Measurements from ENCODE around the gene MBP.

MBP gene

DNA sequence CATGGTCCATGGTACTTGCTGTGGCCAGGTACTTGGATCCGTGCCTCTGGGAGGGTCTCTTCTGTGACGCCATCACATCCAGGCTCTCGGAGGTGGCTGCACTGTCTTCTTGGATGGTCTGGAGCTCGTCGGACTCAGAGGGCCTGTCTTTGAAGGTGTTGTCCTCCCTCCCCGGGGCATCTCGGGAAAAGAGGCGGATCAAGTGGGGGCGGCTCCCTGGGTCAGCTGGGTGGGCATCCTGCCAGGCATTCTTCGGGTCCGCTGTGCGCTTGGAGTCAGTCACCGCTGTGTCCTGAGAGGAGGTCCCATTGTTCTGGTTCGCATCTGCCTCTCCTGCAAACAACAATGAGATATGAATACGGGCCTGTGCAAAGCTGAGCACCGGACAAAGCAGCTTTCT is 115.6 kb downstream of the MBP start:
- H3K4me3 ChIP-seq (ENCODE audit: low read length): no peak overlapping the region
- H3K27ac ChIP-seq (ENCODE audit: low read length): no peak overlapping the region
- H3K9me3 ChIP-seq (ENCODE audit: control insufficient read depth, low read depth, low read length): no peaks in the 10 kb centered on the region
- H3K9ac ChIP-seq (ENCODE audit: low read length): no peak overlapping the region
- no peaks in the 10 kb centered on the region for H3K4me1 ChIP-seq (ENCODE audit: control insufficient read depth, low read depth, low read length)
- H3K27me3 ChIP-seq (ENCODE audit: control insufficient read depth, insufficient read depth, low read length): no peaks in the 10 kb centered on the region
- H3K36me3 ChIP-seq (ENCODE audit: control insufficient read depth, low read depth, low read length): no peaks in the 10 kb centered on the region

DNA sequence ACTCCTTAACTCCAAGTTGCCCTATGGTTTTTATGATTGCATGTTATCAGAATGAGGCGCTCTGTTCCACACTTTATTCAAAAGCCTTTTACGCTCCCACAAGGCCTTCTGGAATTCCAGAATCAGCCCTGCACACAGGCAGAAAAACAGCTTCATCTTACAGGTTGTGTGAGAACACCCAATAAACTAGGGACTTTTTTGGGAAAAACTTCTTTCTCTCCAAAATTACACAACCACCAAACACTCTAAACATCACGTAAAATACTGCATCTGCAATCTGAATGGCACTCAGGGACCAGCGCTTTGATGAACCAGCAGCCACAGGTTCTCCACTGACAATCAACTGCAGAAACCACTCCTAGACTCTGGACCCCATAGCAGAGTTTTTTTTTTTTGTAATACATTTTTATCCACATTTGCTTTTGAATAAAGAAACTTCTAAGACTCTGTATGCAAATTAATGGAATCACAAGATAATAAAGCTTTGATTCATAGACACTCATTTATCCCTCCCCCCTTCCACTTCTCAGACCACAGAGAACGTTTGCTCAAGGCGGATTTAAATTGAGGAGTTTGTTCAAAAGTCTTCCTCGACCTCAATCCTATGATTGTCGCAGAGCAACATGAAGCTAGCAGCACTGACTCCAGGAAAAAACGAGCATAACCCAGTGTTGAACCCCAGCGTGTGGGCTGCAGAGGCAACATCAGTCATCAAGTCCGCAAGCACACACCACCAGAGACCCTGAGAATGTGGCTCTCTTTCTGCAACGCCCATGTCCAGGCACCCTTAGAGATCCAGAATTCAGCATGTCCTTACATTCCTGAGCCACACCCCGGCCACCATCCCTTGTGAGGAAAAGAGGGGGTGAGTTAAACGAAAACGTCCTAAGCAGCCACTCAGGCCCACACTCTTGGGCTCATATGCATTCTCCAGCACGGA is 116.5 kb downstream of the MBP start:
- Histone ChIP-seq H3K27ac (ENCODE audit: low read length) (no peak overlapping the region), H3K9ac (ENCODE audit: low read length) (no peak overlapping the region), H3K4me1 (ENCODE audit: control insufficient read depth, low read depth, low read length) (no peaks in the 10 kb centered on the region), H3K27me3 (ENCODE audit: control insufficient read depth, insufficient read depth, low read length) (no peaks in the 10 kb centered on the region), H3K4me3 (ENCODE audit: low read length) (no peak overlapping the region), H3K36me3 (ENCODE audit: control insufficient read depth, low read depth, low read length) (no peaks in the 10 kb centered on the region), H3K9me3 (ENCODE audit: control insufficient read depth, low read depth, low read length) (no peaks in the 10 kb centered on the region)

DNA sequence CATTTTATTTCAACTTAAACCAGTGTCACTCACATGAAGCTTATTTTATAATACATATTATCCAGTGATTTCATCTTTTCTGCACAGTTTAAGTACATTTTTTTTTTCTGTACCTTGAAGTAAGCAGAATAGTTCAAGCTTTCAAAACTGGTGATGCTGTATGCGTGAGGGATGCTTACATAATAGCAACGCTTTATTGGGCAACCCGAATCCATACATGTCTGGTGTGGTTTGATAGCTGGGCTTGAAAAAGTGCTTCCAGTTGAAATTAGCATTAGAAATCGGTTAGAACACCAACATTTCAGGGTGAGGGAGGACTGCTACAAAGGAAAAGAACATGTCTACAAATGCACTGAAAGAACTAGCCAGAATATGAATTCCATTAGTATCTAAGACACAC is 117.4 kb downstream of the MBP start:
- Histone ChIP-seq H3K9me3 (ENCODE audit: control insufficient read depth, low read depth, low read length) (no peaks in the 10 kb centered on the region), H3K4me3 (ENCODE audit: low read length) (no peak overlapping the region), H3K27me3 (ENCODE audit: control insufficient read depth, insufficient read depth, low read length) (no peaks in the 10 kb centered on the region), H3K9ac (ENCODE audit: low read length) (no peak overlapping the region), H3K36me3 (ENCODE audit: control insufficient read depth, low read depth, low read length) (no peaks in the 10 kb centered on the region), H3K27ac (ENCODE audit: low read length) (no peak overlapping the region), H3K4me1 (ENCODE audit: control insufficient read depth, low read depth, low read length) (peaks cover 8% of the 10 kb centered on the region)

DNA sequence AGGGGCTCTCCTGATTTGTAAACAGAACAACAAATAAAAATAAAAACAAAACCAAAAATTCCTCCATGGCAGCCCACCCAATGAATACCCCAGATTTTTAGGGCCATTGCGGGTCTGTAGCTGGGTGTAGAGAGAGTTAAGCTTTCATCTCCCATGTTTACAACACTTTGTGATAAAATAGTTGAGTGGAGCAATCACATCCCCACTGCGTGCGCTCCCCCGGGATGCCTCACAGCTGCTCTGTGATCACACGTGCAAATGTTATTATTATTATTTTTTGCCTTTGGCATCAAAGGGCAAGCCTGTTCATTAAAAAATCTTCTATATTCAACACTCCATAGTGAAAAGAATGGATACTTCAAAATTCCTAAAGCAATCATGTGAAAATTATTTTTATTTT is 118.0 kb downstream of the MBP start:
- Histone ChIP-seq H3K27ac (ENCODE audit: low read length) (no peak overlapping the region), H3K27me3 (ENCODE audit: control insufficient read depth, insufficient read depth, low read length) (no peaks in the 10 kb centered on the region), H3K9me3 (ENCODE audit: control insufficient read depth, low read depth, low read length) (no peaks in the 10 kb centered on the region), H3K4me1 (ENCODE audit: control insufficient read depth, low read depth, low read length) (peaks cover 10% of the 10 kb centered on the region), H3K9ac (ENCODE audit: low read length) (no peak overlapping the region), H3K4me3 (ENCODE audit: low read length) (no peak overlapping the region), H3K36me3 (ENCODE audit: control insufficient read depth, low read depth, low read length) (no peaks in the 10 kb centered on the region)

DNA sequence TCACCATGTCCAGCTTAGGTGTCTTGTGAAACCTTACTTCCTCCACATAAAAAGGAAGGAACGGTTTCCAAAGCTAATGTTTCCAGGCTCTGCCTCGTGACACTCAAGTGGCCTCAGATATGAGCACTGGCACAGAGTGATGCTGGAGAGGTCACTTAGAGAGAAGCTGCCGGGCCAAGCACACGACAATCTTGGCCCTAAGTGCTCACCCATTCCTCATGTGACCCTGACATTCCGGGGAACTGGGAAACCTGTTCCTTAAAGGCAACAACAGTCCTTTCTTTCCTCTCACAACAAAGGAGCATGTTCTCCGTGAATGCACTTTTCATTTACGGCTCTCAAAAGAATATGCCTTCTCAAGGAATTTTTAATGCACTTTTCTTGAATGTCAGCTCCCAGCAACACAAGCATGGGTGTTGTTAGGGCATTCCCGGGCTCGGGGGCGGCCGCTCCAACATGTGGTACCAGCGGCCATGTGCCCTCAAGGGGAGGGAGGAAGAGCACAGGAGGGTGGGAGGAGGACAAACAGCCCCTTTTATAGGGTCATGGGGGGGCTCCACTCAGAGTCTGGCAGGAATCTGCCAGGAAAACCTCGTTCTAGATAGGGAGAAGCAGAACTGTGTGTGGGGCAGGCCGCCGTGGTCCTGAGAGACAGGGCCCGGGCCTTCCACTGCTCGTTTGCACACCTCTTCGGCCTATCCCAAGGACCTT is 118.6 kb downstream of the MBP start:
- Histone ChIP-seq H3K27ac (ENCODE audit: low read length) (no peak overlapping the region), H3K27me3 (ENCODE audit: control insufficient read depth, insufficient read depth, low read length) (no peaks in the 10 kb centered on the region), H3K36me3 (ENCODE audit: control insufficient read depth, low read depth, low read length) (no peaks in the 10 kb centered on the region), H3K9ac (ENCODE audit: low read length) (no peak overlapping the region), H3K4me3 (ENCODE audit: low read length) (no peak overlapping the region), H3K9me3 (ENCODE audit: control insufficient read depth, low read depth, low read length) (no peaks in the 10 kb centered on the region), H3K4me1 (ENCODE audit: control insufficient read depth, low read depth, low read length) (peaks cover 10% of the 10 kb centered on the region)

DNA sequence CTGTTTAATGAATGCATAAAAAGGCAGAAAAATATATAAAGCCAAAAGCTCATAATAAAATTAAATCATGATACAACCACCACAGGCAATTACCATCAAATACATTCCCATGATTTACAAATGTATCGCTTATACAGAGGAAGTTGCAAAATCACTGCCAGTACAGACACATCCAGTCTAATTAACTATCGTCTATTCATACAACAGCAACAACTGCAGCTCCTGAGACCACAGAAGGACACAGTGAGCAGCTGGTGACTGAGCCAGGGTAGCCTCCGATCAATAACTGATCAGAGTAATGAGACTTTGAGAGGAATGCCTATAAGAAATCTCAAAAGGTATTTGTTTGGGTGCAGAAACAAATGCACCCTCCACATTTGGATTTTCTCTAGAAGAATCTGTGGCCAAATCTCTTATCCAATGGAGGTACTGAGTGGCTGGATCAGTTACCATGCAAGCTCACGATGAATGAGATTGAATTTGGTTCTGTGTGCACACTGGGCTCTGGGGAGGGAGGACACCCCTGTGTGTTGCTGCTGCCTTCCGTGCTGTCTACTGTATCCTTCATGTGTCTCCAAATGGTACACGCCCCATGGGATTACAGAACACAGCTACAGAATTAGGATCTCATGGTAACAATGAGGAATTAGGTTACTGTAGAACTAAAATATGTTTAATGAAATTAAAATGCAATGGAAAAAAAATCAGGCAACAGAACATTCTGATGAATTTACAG is 119.6 kb downstream of the MBP start:
- Histone ChIP-seq H3K36me3 (ENCODE audit: control insufficient read depth, low read depth, low read length) (no peaks in the 10 kb centered on the region), H3K4me3 (ENCODE audit: low read length) (no peak overlapping the region), H3K27me3 (ENCODE audit: control insufficient read depth, insufficient read depth, low read length) (no peaks in the 10 kb centered on the region), H3K9ac (ENCODE audit: low read length) (no peak overlapping the region), H3K4me1 (ENCODE audit: control insufficient read depth, low read depth, low read length) (peaks cover 10% of the 10 kb centered on the region), H3K9me3 (ENCODE audit: control insufficient read depth, low read depth, low read length) (no peaks in the 10 kb centered on the region), H3K27ac (ENCODE audit: low read length) (no peak overlapping the region)

DNA sequence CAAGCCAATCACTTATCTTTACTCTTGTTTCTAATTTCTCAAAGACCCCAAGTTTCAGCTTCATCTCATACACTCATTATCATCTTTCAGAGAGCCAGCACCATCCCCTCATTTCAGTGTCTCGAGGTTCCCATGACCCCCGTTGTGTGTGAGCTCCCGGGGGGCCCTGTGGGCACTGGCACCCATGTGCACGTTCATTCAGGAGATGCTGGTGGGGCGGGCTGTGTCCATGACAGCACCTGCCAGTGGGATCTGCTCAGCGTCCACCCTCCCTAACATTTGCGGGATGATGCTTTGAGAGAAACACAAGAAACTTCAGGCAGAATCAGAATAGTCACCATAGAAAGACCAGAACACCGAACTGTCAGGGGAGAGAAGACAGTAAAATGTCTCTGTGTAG is 120.5 kb downstream of the MBP start:
- no peaks in the 10 kb centered on the region for H3K27me3 ChIP-seq (ENCODE audit: control insufficient read depth, insufficient read depth, low read length)
- H3K27ac ChIP-seq (ENCODE audit: low read length): no peak overlapping the region
- no peak overlapping the region for H3K9ac ChIP-seq (ENCODE audit: low read length)
- no peaks in the 10 kb centered on the region for H3K36me3 ChIP-seq (ENCODE audit: control insufficient read depth, low read depth, low read length)
- H3K9me3 ChIP-seq (ENCODE audit: control insufficient read depth, low read depth, low read length): no peaks in the 10 kb centered on the region
- peaks cover 15% of the 10 kb centered on the region for H3K4me1 ChIP-seq (ENCODE audit: control insufficient read depth, low read depth, low read length)
- no peak overlapping the region for H3K4me3 ChIP-seq (ENCODE audit: low read length)

DNA sequence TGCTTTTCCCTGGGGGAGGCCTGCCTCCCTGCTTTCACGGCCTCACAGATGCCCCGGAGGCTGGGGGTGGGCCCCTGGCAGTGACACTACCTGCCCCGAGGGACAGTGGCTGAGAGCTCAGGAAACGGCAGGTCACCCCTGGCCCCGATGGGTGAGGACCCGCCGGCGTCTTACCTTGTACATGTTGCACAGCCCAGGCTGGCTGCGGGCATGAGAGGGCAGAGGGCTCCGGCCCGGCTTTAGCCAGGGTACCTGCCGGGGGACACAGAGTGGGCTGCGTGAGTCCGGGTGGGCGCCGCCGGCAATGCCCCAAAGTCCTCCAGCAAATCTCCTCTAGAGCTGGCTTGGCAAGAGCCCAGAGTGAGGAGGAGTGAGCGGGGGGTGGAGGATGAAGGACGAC is 122.9 kb downstream of the MBP start:
- no peak overlapping the region for H3K9ac ChIP-seq (ENCODE audit: low read length)
- no peaks in the 10 kb centered on the region for H3K36me3 ChIP-seq (ENCODE audit: control insufficient read depth, low read depth, low read length)
- no peak overlapping the region for H3K4me3 ChIP-seq (ENCODE audit: low read length)
- H3K27me3 ChIP-seq (ENCODE audit: control insufficient read depth, insufficient read depth, low read length): no peaks in the 10 kb centered on the region
- no peaks in the 10 kb centered on the region for H3K9me3 ChIP-seq (ENCODE audit: control insufficient read depth, low read depth, low read length)
- H3K27ac ChIP-seq (ENCODE audit: low read length): no peak overlapping the region
- H3K4me1 ChIP-seq (ENCODE audit: control insufficient read depth, low read depth, low read length): peaks cover 20% of the 10 kb centered on the region

DNA sequence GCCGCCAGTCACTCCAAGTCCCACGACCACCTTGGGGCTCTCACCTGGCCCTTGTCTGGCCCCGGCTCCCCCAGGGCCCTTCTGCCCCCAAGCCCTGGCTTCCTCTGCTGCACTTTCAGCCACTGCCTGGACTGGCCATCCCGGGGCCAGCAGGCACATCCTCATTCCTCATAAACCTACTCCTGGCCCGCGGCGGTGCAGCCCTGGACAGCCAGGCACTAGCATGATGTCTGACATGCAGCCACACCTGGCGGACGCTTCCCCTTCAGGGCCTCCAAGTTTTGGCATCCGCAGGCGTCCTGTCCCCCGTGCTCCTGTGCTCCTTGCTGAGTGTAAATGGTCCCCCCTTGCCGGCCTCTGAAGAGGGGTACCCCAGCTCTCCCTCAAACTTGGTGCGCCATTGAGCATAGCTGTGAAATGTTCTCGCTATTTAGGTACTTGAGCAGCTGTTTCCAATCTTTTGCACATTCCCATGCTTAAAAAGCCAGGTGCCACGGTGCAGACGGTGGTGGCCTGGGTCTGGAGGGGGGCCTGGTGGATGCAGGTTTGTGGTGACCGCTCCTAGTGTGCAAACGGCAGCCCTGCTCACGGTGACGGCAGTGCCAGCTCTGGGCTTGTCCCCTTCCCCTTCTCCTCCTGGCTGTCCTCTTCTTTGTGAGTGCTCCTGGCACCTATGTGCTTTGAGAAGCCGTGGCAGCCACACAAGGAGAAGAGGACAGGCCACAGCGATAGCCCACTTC is 123.8 kb downstream of the MBP start:
- Histone ChIP-seq H3K9me3 (ENCODE audit: control insufficient read depth, low read depth, low read length) (no peaks in the 10 kb centered on the region), H3K36me3 (ENCODE audit: control insufficient read depth, low read depth, low read length) (no peaks in the 10 kb centered on the region), H3K4me1 (ENCODE audit: control insufficient read depth, low read depth, low read length) (peaks cover 20% of the 10 kb centered on the region), H3K4me3 (ENCODE audit: low read length) (no peak overlapping the region), H3K27me3 (ENCODE audit: control insufficient read depth, insufficient read depth, low read length) (no peaks in the 10 kb centered on the region), H3K9ac (ENCODE audit: low read length) (no peak overlapping the region), H3K27ac (ENCODE audit: low read length) (no peak overlapping the region)

DNA sequence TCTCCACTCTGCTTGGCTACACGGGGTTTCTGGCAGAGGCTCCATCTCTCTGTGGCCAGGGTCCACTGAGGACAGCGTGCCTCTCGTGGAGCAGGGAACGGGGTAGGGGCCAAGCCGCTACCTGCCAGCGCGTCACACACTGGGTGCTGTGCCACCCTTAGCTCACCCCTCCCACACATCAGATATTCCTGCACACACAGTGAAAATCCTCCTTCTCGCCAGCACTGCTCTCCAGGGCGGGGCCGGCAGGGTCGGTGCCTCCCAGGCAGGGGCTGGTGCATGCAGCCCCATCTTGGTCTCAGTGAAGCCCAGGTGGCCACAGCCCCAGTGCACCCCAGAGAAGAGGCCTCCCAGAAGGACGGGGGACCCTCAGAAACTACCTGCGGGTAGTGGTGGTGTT is 124.6 kb downstream of the MBP start:
- H3K9me3 ChIP-seq (ENCODE audit: control insufficient read depth, low read depth, low read length): no peaks in the 10 kb centered on the region
- H3K27me3 ChIP-seq (ENCODE audit: control insufficient read depth, insufficient read depth, low read length): no peaks in the 10 kb centered on the region
- H3K4me3 ChIP-seq (ENCODE audit: low read length): no peak overlapping the region
- H3K9ac ChIP-seq (ENCODE audit: low read length): no peak overlapping the region
- peaks cover 20% of the 10 kb centered on the region for H3K4me1 ChIP-seq (ENCODE audit: control insufficient read depth, low read depth, low read length)
- H3K36me3 ChIP-seq (ENCODE audit: control insufficient read depth, low read depth, low read length): no peaks in the 10 kb centered on the region
- H3K27ac ChIP-seq (ENCODE audit: low read length): no peak overlapping the region

DNA sequence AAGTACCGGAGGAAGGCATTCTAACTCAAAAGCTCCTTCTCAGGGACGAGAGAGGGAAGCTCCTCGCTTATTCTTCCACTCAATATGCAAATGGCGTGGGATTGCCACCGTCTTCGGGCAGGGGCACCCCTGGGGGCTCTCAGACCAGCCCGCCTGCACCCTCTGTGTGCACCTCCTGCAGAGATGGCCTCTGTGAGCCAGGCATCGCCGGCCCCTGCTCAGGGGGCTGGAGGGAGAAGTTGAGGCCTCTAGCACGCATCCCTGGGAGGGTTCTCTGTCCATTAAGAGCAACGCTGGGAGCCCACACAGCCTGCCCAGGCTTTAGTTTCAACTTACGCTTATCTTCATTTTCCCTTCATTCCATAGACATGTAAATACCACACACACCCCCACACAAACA is 125.3 kb downstream of the MBP start:
- Histone ChIP-seq H3K9me3 (ENCODE audit: control insufficient read depth, low read depth, low read length) (no peaks in the 10 kb centered on the region), H3K4me1 (ENCODE audit: control insufficient read depth, low read depth, low read length) (peaks cover 20% of the 10 kb centered on the region), H3K36me3 (ENCODE audit: control insufficient read depth, low read depth, low read length) (no peaks in the 10 kb centered on the region), H3K9ac (ENCODE audit: low read length) (no peak overlapping the region), H3K27ac (ENCODE audit: low read length) (no peak overlapping the region), H3K27me3 (ENCODE audit: control insufficient read depth, insufficient read depth, low read length) (no peaks in the 10 kb centered on the region), H3K4me3 (ENCODE audit: low read length) (no peak overlapping the region)
